IMR-90 (cell line): Measurements from ENCODE around the gene TDRD1.

Source experiments
- CTCF ChIP-seq: conservative IDR thresholded peaks from 2 replicates; pipeline ENCODE4 v1.5.1; 2012; ENCODE audit warnings: mild to moderate bottlenecking, low read depth, low read length, improper control_type of control experiment
- POLR2A ChIP-seq: IDR thresholded peaks from 2 replicates; pipeline ENCODE4 v1.6.1; 2012; ENCODE audit warnings: mild to moderate bottlenecking, low read depth, low read length
- RAD21 ChIP-seq: IDR thresholded peaks from 2 replicates; pipeline ENCODE4 v1.6.1; 2012; ENCODE audit warnings: low read length, improper control_type of control experiment
- RFX5 ChIP-seq: IDR thresholded peaks from 2 replicates; pipeline ENCODE4 v1.8.0; 2012; ENCODE audit warnings: low read depth, mild to moderate bottlenecking, low read length, moderate library complexity
- TF ChIP-seq, protein P1 (sequence below): fragments of 150-350 bp; IDR thresholded peaks from 2 replicates; pipeline ENCODE4 v1.6.1; 2017; ENCODE audit warnings: mild to moderate bottlenecking, antibody characterized with exemption, low read length, low read depth

DNA sequence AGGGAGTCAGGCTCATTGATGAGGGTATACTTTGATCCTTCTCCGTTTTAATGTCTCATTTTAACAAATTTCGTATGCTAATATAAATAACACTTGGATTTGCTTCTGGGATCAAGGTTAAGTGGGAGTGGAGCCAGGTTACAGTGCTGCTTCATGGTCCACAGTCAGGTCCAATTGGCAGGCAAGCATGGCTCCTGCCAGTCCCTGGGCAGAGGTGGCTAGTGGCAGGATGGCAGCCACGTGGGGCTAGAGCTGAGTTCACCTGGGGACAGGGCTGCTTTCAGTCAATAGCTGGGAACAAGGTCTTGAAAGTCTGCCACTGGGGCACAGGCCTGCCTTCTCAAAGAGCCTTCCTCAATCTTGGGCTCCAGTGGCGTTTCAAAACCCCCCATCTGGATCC, 43.9 kb downstream of the TDRD1 start:
- TF ChIP-seq CTCF (no peak), POLR2A (no peak), RFX5 (no peak), RAD21 (no peak)
- TF ChIP-seq, protein P1, sequence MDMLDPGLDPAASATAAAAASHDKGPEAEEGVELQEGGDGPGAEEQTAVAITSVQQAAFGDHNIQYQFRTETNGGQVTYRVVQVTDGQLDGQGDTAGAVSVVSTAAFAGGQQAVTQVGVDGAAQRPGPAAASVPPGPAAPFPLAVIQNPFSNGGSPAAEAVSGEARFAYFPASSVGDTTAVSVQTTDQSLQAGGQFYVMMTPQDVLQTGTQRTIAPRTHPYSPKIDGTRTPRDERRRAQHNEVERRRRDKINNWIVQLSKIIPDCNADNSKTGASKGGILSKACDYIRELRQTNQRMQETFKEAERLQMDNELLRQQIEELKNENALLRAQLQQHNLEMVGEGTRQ = no peak
